H1 (cell line): ENCODE data around the gene NCBP2. TPM values are rescaled to one million over a fixed set of nuclear protein-coding genes. Genes with fewer than 3 reads are reported as not detected.

ENCODE experiments used
- CTCF ChIA-PET: fragments of 300-600 bp; sonication (Branson Sonifier 250); formaldehyde crosslinking; loops from one replicate; lab custom pipeline; 2021; ENCODE audit not compliant: partially characterized antibody; lab: Charles Lee
- POLR2A ChIA-PET: fragments of 300-600 bp; sonication (Branson Sonifier 250); formaldehyde crosslinking; loops from one replicate; lab custom pipeline; 2021; ENCODE audit warnings: inconsistent platforms; ENCODE audit not compliant: partially characterized antibody; lab: Charles Lee
- DNase-seq, 2 experiments: peaks; one replicate each; pipeline versions ENCODE4 v3.0.0 to v3.0.0-alpha.2; 2010 to 2022; ENCODE audit warnings: low spot score in 2 of 2, low read depth in 1 of 2, mixed read lengths in 1 of 2
- FAIRE-seq: peaks from 2 replicates; lab custom pipeline; 2011; peaks lifted over from hg19 to GRCh38; lab: Jason Lieb, UNC
- H2AFZ ChIP-seq: 2 replicates; pipeline ENCODE4 v1.8.1; 2012; ENCODE audit warnings: low read length, inconsistent platforms
- H2AK5ac ChIP-seq: 2 replicates; pipeline ENCODE4 v1.6.1; 2013; ENCODE audit warnings: low read depth, low read length
- H2BK120ac ChIP-seq: replicated peaks from 2 replicates; pipeline ENCODE3; 2013; ENCODE audit warnings: low read depth, low read length, inconsistent platforms
- H2BK12ac ChIP-seq: 2 replicates; pipeline ENCODE4 v1.6.1; 2013; ENCODE audit warnings: low read depth, low read length
- H2BK15ac ChIP-seq: 2 replicates; pipeline ENCODE4 v1.6.1; 2013; ENCODE audit warnings: low read length
- H2BK20ac ChIP-seq: 2 replicates; pipeline ENCODE4 v1.6.1; 2013; ENCODE audit warnings: low read length
- H2BK5ac ChIP-seq: 2 replicates; pipeline ENCODE4 v1.6.1; 2013; ENCODE audit warnings: low read depth, low read length
- H3K14ac ChIP-seq: 2 replicates; pipeline ENCODE4 v1.6.1; 2013; ENCODE audit warnings: inconsistent platforms; ENCODE audit not compliant: insufficient read length
- H3K18ac ChIP-seq: 2 replicates; pipeline ENCODE4 v1.6.1; 2013; ENCODE audit warnings: low read length; ENCODE audit errors: extremely low read depth
- H3K23ac ChIP-seq: 2 replicates; pipeline ENCODE4 v1.6.1; 2013; ENCODE audit warnings: inconsistent platforms; ENCODE audit not compliant: insufficient read length
- H3K23me2 ChIP-seq: 2 replicates; pipeline ENCODE4 v1.6.1; 2013; ENCODE audit warnings: low read depth, low read length
- H3K27ac ChIP-seq: 2 replicates; pipeline ENCODE4 v1.6.1; 2011; ENCODE audit warnings: low read depth, low read length, inconsistent platforms
- H3K27me3 ChIP-seq, 4 experiments: replicated peaks in 1 of 4; 1 replicate in 1 of 4; 2 replicates in 3 of 4; pipeline versions ENCODE4 v1.6.1 to v1.8.1; 2011 to 2013; ENCODE audit warnings: low read length in 3 of 4, mild to moderate bottlenecking in 3 of 4, inconsistent platforms in 2 of 4, mixed read lengths in 2 of 4, moderate library complexity in 1 of 4; ENCODE audit not compliant: control insufficient read depth in 3 of 4, insufficient read depth in 3 of 4; ENCODE audit errors: extremely low read depth in 1 of 4
- H3K36me3 ChIP-seq, 4 experiments: 2 replicates each; pipeline versions ENCODE4 v1.6.1 to v1.8.1; 2011 to 2013; ENCODE audit warnings: mild to moderate bottlenecking in 4 of 4, low read length in 3 of 4, moderate library complexity in 2 of 4, control low read depth in 1 of 4, inconsistent platforms in 1 of 4; ENCODE audit not compliant: insufficient read depth in 4 of 4, control insufficient read depth in 2 of 4
- H3K4ac ChIP-seq: replicated peaks from 2 replicates; pipeline ENCODE3; 2013; ENCODE audit warnings: low read length, low read depth, mixed read lengths, inconsistent platforms; ENCODE audit not compliant: insufficient read length
- H3K4me1 ChIP-seq, 4 experiments: replicated peaks in 1 of 4; 1 replicate in 1 of 4; 2 replicates in 3 of 4; pipeline versions ENCODE4 v1.6.1 to v1.8.1; 2011 to 2013; ENCODE audit warnings: low read length in 3 of 4, inconsistent platforms in 2 of 4, mixed read lengths in 1 of 4; ENCODE audit not compliant: insufficient read depth in 4 of 4, control insufficient read depth in 3 of 4
- H3K4me2 ChIP-seq, 2 experiments: 2 replicates each; pipeline versions ENCODE4 v1.6.1 to v1.8.1; 2011 to 2013; ENCODE audit warnings: low read depth in 2 of 2, low read length in 2 of 2, control low read depth in 1 of 2, inconsistent platforms in 1 of 2, mild to moderate bottlenecking in 1 of 2; ENCODE audit not compliant: insufficient read depth in 1 of 2
- H3K4me3 ChIP-seq, 4 experiments: fragments of 200-600, 300-600 bp in 1 of 4; sonication (generic), shearing (Covaris generic), sonication (Bioruptor Twin) in 1 of 4; 2 replicates each; pipeline versions ENCODE4 v1.5.1 to v1.8.1; 2011 to 2016; ENCODE audit warnings: low read length in 4 of 4, low read depth in 3 of 4, control low read depth in 2 of 4, inconsistent platforms in 2 of 4, mild to moderate bottlenecking in 2 of 4, mixed read lengths in 1 of 4, moderate library complexity in 1 of 4; ENCODE audit not compliant: insufficient read depth in 2 of 4; ENCODE audit errors: extremely low read depth in 1 of 4
- H3K56ac ChIP-seq: replicated peaks from 2 replicates; pipeline ENCODE3; 2013; ENCODE audit warnings: low read depth, mild to moderate bottlenecking, mixed read lengths, low read length, inconsistent platforms; ENCODE audit not compliant: insufficient read length
- H3K79me1 ChIP-seq: 2 replicates; pipeline ENCODE4 v1.6.1; 2013; ENCODE audit warnings: low read depth, low read length, control low read depth
- H3K79me2 ChIP-seq, 2 experiments: 2 replicates each; pipeline versions ENCODE4 v1.6.1 to v1.8.1; 2012 to 2013; ENCODE audit warnings: low read length in 2 of 2, mild to moderate bottlenecking in 2 of 2, inconsistent platforms in 1 of 2; ENCODE audit not compliant: insufficient read depth in 2 of 2, control insufficient read depth in 1 of 2
- H3K9ac ChIP-seq, 4 experiments: replicated peaks in 1 of 4; 1 replicate in 1 of 4; 2 replicates in 3 of 4; pipeline versions ENCODE4 v1.6.1 to v1.8.1; 2011 to 2013; ENCODE audit warnings: low read depth in 3 of 4, low read length in 3 of 4, control low read depth in 2 of 4, mild to moderate bottlenecking in 2 of 4, moderate library complexity in 2 of 4, inconsistent platforms in 1 of 4; ENCODE audit errors: extremely low read depth in 1 of 4
- H3K9me3 ChIP-seq, 2 experiments: 2 replicates each; pipeline versions ENCODE4 v1.6.1 to v1.8.1; 2012 to 2013; ENCODE audit warnings: mild to moderate bottlenecking in 2 of 2, moderate library complexity in 2 of 2, control low read depth in 1 of 2, inconsistent platforms in 1 of 2, low read depth in 1 of 2, low read length in 1 of 2, mixed read lengths in 1 of 2; ENCODE audit not compliant: insufficient read depth in 2 of 2
- H4K20me1 ChIP-seq, 2 experiments: replicated peaks in 1 of 2; 2 replicates each; pipeline versions ENCODE3 to v1.8.1; 2011 to 2013; ENCODE audit warnings: inconsistent platforms in 2 of 2, low read length in 2 of 2, mild to moderate bottlenecking in 1 of 2; ENCODE audit not compliant: insufficient read depth in 2 of 2, control insufficient read depth in 1 of 2
- H4K5ac ChIP-seq: 2 replicates; pipeline ENCODE4 v1.6.1; 2013; ENCODE audit warnings: low read length, low read depth, mixed read lengths, inconsistent platforms; ENCODE audit not compliant: insufficient read length
- H4K8ac ChIP-seq: 2 replicates; pipeline ENCODE4 v1.8.0; 2013; ENCODE audit warnings: mild to moderate bottlenecking, moderate library complexity, low read length, inconsistent platforms; ENCODE audit not compliant: insufficient read depth; ENCODE audit errors: extremely low read depth
- H4K91ac ChIP-seq: replicated peaks from 2 replicates; pipeline ENCODE3; 2013; ENCODE audit warnings: low read length, mixed read lengths, inconsistent platforms; ENCODE audit not compliant: insufficient read length
- BCL11A ChIP-seq, 2 experiments: IDR thresholded peaks; one replicate each; pipeline ENCODE4 v1.6.1; 2011; ENCODE audit warnings: low read depth in 2 of 2, low read length in 2 of 2, mild to moderate bottlenecking in 2 of 2
- EGR1 ChIP-seq: IDR thresholded peaks from 2 replicates; pipeline ENCODE4 v1.6.1; 2011; ENCODE audit warnings: low read depth, low read length, borderline replicate concordance
- KDM4A ChIP-seq: IDR thresholded peaks from one replicate; pipeline ENCODE4 v1.7.1; 2012; ENCODE audit warnings: low read depth, mild to moderate bottlenecking, moderate library complexity, low read length, inconsistent platforms; ENCODE audit not compliant: severe bottlenecking
- POU5F1 ChIP-seq: IDR thresholded peaks from 2 replicates; pipeline ENCODE4 v1.6.1; 2011; ENCODE audit warnings: low read depth, mild to moderate bottlenecking, low read length, moderate library complexity
- RBBP5 ChIP-seq: IDR thresholded peaks from 2 replicates; pipeline ENCODE4 v1.7.1; 2012; ENCODE audit warnings: low read depth, mild to moderate bottlenecking, inconsistent platforms, low read length, moderate library complexity, borderline replicate concordance
- SAP30 ChIP-seq: fragments of 300-600 bp; sonication (generic); IDR thresholded peaks from 2 replicates; pipeline ENCODE4 v1.7.1; 2012; ENCODE audit warnings: low read length, moderate library complexity, mild to moderate bottlenecking, inconsistent platforms; ENCODE audit not compliant: insufficient read depth, insufficient replicate concordance
- SIN3A ChIP-seq, 2 experiments: IDR thresholded peaks in 1 of 2; conservative IDR thresholded peaks in 1 of 2; 2 replicates each; pipeline ENCODE4 v1.6.1; 2011 to 2012; ENCODE audit warnings: low read length in 2 of 2, improper control_type of control experiment in 1 of 2, low read depth in 1 of 2, mild to moderate bottlenecking in 1 of 2
- SIX5 ChIP-seq: IDR thresholded peaks from 2 replicates; pipeline ENCODE4 v1.6.1; 2011; ENCODE audit warnings: mild to moderate bottlenecking, low read depth, low read length
- SRF ChIP-seq: IDR thresholded peaks from 2 replicates; pipeline ENCODE4 v1.6.1; 2011; ENCODE audit warnings: mild to moderate bottlenecking, low read depth, low read length, moderate library complexity
- SUZ12 ChIP-seq: fragments of 200-600 bp; sonication (generic); IDR thresholded peaks from 2 replicates; pipeline ENCODE4 v1.6.1; 2012; ENCODE audit warnings: mild to moderate bottlenecking, inconsistent platforms, low read length, moderate library complexity, mixed read lengths
- YY1 ChIP-seq: IDR thresholded peaks from 2 replicates; pipeline ENCODE4 v1.6.1; 2011; ENCODE audit warnings: low read depth, mild to moderate bottlenecking, low read length
- WGBS, 2 experiments: shearing (Covaris generic) in 1 of 2; methylation state at CpG; one replicate each; pipeline versions ENCODE4 v1.1.6 to v1.1.7; 2013 to 2015; ENCODE audit warnings: low lambda C conversion rate in 2 of 2, mixed read lengths in 2 of 2, inconsistent platforms in 1 of 2, low coverage in 1 of 2, missing lambda C conversion rate in 1 of 2; ENCODE audit not compliant: insufficient replicate concordance in 2 of 2, insufficient coverage in 1 of 2, insufficient read length in 1 of 2; ENCODE audit errors: extremely low coverage in 1 of 2, missing lambda C conversion rate in 1 of 2; 5-methylcytosine and 5-hydroxymethylcytosine counted together
- polyA plus RNA-seq, 7 experiments: library from polyadenylated mRNA; depleted of rRNA in 3 of 7; stranded (reverse) in 5 of 7; unstranded in 2 of 7; fragments of >200 nt in 5 of 7; fragments of 200-250 nt in 2 of 7; gene quantifications; 1 replicate in 5 of 7; 2 replicates in 1 of 7; 4 replicates in 1 of 7; pipeline versions ENCODE4 v1.2.1 to v1.2.3, GENCODE V29; 2011 to 2013; ENCODE audit warnings: missing spikeins in 2 of 7, mixed read lengths in 2 of 7
- total RNA-seq: library from RNA; stranded (reverse); fragmentation: NEBNext Ultra II Directional; extraction: Animal tissue kit (Norgen Biotek cat#: 25700); gene quantifications from 2 replicates; pipeline ENCODE4 v1.2.1, GENCODE V29; 2021

NCBP2 gene
- total and polyA plus RNA-seq, 2 of the 8 experiments (the other 6 are each of a cell fraction or from before 2014, with no cell fraction given) = 34.1 to 100 TPM

- H2BK12ac ChIP-seq = no peak overlapping the region
- H3K9me3 ChIP-seq = no peaks in the 10 kb centered on the region
- no peak overlapping the region for H3K23ac ChIP-seq
- H4K91ac ChIP-seq = no peak overlapping the region
- no peak overlapping the region for H3K4me2 ChIP-seq
- DNase-seq (no peak), FAIRE-seq (no peak)
- no peak overlapping the region for H2BK15ac ChIP-seq
- H3K18ac ChIP-seq = no peak overlapping the region
- no peak overlapping the region for H2BK5ac ChIP-seq
- H3K79me2 ChIP-seq = no peaks in the 10 kb centered on the region
- no peaks in the 10 kb centered on the region for H3K23me2 ChIP-seq
- ChIA-PET CTCF (no interaction called here), POLR2A (no interaction called here)
- no peak overlapping the region for H3K4ac ChIP-seq
- no peak overlapping the region for H2BK120ac ChIP-seq
- no peak overlapping the region for H4K5ac ChIP-seq
- no peaks in the 10 kb centered on the region for H3K4me1 ChIP-seq
- H2AK5ac ChIP-seq = no peak overlapping the region
- peaks cover 7 to 35% (median 23%) of the 10 kb centered on the region in 4 experiments; a peak in 7 of 8 replicates for H3K36me3 ChIP-seq
- H3K27ac ChIP-seq = no peak overlapping the region
- no peak overlapping the region for H3K9ac ChIP-seq
- H2AFZ ChIP-seq = no peak overlapping the region
- WGBS, 2 experiments = 96% methylated on average over 2 of the region's 2 CpGs; no CpG with 5 or more reads in 1 of the 2 experiments
- no peak overlapping the region for H3K56ac ChIP-seq
- TF ChIP-seq EGR1 (no peak), RBBP5 (no peak), POU5F1 (no peak), SUZ12 (no peak), KDM4A (no peak), SAP30 (no peak), YY1 (no peak), SIX5 (no peak), BCL11A (IDR thresholded peaks at IDR 0.05; ENCODE audit: low read depth in 2 of 2, low read length in 2 of 2) (no peak), SRF (no peak), SIN3A (conservative IDR thresholded peaks at IDR 0.05 in 1 of 2, IDR thresholded peaks at IDR 0.05 in 1 of 2; ENCODE audit: low read depth in 1 of 2, low read length in 2 of 2) (no peak)
- H3K14ac ChIP-seq = no peak overlapping the region
- no peak overlapping the region for H2BK20ac ChIP-seq
- H3K4me3 ChIP-seq = no peak overlapping the region
- H4K8ac ChIP-seq = no peak overlapping the region
- no peaks in the 10 kb centered on the region for H3K27me3 ChIP-seq
- no peaks in the 10 kb centered on the region for H4K20me1 ChIP-seq
- no peaks in the 10 kb centered on the region for H3K79me1 ChIP-seq
Measured at GRCh38 chr3:196903740-196904139, 38.6 kb downstream of the NCBP2 start.
